Lower lobe of right lung (tissue), 2 donors: Measurements from ENCODE around the gene TACC2. TPM values are rescaled to one million over a fixed set of nuclear protein-coding genes. Genes with fewer than 3 reads are reported as not detected.

Experiments
- ATAC-seq, 2 donors: fragments of 200-7000 bp; cut with Tn5 transposase; one replicate each; pipeline ENCODE4 v1.9.1; 2020 to 2022; ENCODE audit warnings: mild to moderate bottlenecking in 2 of 2, moderate library complexity in 2 of 2
- DNase-seq: peaks from one replicate; pipeline ENCODE4 v3.0.0-alpha.2; 2020
- H3K27ac ChIP-seq: fragments of 200-600 bp; one replicate; pipeline ENCODE4 v1.8.0; 2022
- H3K27me3 ChIP-seq: fragments of 200-600 bp; one replicate; pipeline ENCODE4 v1.8.0; 2022; ENCODE audit warnings: low read depth
- H3K36me3 ChIP-seq: fragments of 200-600 bp; one replicate; pipeline ENCODE4 v1.8.0; 2022; ENCODE audit warnings: mild to moderate bottlenecking
- H3K4me1 ChIP-seq: fragments of 200-600 bp; one replicate; pipeline ENCODE4 v1.8.0; 2022
- H3K4me3 ChIP-seq: fragments of 200-600 bp; one replicate; pipeline ENCODE4 v1.8.0; 2022; ENCODE audit warnings: mild to moderate bottlenecking
- H3K9me3 ChIP-seq: fragments of 200-600 bp; one replicate; pipeline ENCODE4 v1.8.0; 2022
- intact Hi-C: fragments of 100-400 bp; cut with DNase I; formaldehyde crosslinking; loops from one replicate; pipeline ENCODE4 v1.11.0; 2022
- total RNA-seq: library from RNA; stranded (reverse); fragmentation: NEBNext Ultra II Directional; extraction: Animal tissue kit (Norgen Biotek cat#: 25700); gene quantifications from one replicate; pipeline ENCODE4 v1.2.1, GENCODE V29; 2021
- TF ChIP-seq, protein P1 (sequence below): fragments of 200-600 bp; IDR thresholded peaks from one replicate; pipeline ENCODE4 v1.8.0; 2022; ENCODE audit warnings: antibody characterized with exemption, mild to moderate bottlenecking
- donor health status: DM: no; HTN: yes; CAD: no; lungs with severe emphysema.

The TACC2 gene
- total RNA-seq, 1 donor from 2014 or later, result 141 TPM

DNA sequence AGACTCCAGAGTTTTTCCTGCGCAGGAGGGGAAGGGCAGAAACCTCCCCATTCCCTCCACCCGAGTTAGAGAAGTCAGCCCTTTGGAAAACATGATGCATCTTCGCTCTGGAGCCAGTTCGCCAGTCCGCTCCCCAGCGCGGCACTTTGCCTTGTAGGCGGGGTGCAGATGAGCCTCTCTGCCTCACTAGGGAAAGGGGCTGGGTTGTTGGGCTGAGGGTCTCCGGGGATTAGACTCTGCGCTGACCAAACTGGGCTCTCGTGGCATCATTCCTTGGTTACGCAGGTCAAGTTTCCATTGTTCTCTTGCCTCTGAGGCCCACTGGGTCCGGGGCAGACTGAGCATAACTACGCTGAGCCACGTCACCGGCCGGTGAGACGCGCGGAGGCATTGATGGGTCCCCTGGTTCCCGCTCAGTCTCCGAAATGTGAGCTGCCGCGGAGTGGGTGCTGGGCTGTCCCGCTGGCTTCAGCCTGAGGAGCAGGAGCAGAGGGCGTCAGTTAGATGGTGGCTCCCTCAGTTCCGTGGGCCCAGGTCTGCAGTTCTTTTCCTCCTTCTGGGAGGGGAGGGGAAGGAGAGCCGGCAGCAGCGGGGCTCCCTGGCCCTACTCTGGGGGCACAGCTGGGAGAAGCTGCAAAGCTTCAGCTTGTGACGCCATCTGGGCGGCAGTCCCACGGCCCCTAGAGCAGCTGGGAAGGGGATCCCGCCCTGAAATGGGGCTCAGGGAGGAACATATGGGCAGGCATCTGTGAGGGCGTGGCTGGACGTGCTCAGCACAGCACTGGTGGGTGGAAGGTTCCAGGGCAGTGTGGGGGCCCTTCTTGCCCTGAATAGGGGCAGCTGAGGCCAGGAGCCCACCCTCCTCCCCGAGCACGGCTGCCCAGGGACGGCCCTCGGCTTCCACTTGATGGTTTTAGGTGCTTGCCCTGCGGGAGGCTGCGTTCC is 160.9 kb downstream of the TACC2 start:
- Histone ChIP-seq H3K27ac (peak overlapping the region; percentile 39), H3K4me3 (no peak overlapping the region), H3K36me3 (peaks cover 75% of the 10 kb centered on the region), H3K4me1 (peaks cover 39% of the 10 kb centered on the region), H3K27me3 (no peaks in the 10 kb centered on the region), H3K9me3 (no peaks in the 10 kb centered on the region)
- TF ChIP-seq, protein P1, sequence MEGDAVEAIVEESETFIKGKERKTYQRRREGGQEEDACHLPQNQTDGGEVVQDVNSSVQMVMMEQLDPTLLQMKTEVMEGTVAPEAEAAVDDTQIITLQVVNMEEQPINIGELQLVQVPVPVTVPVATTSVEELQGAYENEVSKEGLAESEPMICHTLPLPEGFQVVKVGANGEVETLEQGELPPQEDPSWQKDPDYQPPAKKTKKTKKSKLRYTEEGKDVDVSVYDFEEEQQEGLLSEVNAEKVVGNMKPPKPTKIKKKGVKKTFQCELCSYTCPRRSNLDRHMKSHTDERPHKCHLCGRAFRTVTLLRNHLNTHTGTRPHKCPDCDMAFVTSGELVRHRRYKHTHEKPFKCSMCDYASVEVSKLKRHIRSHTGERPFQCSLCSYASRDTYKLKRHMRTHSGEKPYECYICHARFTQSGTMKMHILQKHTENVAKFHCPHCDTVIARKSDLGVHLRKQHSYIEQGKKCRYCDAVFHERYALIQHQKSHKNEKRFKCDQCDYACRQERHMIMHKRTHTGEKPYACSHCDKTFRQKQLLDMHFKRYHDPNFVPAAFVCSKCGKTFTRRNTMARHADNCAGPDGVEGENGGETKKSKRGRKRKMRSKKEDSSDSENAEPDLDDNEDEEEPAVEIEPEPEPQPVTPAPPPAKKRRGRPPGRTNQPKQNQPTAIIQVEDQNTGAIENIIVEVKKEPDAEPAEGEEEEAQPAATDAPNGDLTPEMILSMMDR, result no peak
- DNase-seq (no peak), ATAC-seq (peak; percentile 5 to 8)
- intact Hi-C loops, result no loop called here

DNA sequence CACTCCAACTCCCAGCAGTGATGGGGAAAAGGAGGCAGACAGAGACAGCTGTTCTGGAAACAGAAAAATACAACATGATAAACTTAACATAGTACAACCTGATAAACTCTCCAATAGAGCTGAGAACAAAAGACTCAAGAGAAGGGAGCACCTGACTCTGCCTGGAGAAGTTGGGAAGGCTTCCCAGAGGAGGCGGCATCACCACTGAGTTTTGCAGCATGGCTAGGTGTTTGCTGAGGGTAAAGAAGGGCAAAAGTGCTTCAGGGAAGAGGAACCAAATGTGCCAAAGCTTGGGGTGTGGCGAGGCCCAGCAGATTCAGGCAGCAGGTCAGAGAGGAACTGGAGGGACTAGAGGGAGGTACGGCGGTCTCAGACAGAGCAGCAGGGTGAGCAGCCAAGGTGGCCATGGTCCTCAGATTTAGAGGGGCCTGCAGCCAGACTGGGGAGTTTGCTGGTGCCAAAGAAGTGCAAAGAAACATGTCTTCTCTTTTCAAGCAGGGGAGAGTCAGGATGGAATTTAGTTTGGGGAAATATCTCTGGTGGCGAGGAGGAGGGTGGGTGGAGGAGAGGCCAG is 162.2 kb downstream of the TACC2 start:
- H3K9me3 ChIP-seq, result no peaks in the 10 kb centered on the region
- intact Hi-C loops, result no loop called here
- H3K27ac ChIP-seq, result no peak overlapping the region
- peaks cover 47% of the 10 kb centered on the region for H3K4me1 ChIP-seq
- DNase-seq, result no peak
- TF ChIP-seq, protein P1, result no peak
- peaks cover 63% of the 10 kb centered on the region for H3K36me3 ChIP-seq
- no peaks in the 10 kb centered on the region for H3K27me3 ChIP-seq
- no peak overlapping the region for H3K4me3 ChIP-seq
- no peak for ATAC-seq

DNA sequence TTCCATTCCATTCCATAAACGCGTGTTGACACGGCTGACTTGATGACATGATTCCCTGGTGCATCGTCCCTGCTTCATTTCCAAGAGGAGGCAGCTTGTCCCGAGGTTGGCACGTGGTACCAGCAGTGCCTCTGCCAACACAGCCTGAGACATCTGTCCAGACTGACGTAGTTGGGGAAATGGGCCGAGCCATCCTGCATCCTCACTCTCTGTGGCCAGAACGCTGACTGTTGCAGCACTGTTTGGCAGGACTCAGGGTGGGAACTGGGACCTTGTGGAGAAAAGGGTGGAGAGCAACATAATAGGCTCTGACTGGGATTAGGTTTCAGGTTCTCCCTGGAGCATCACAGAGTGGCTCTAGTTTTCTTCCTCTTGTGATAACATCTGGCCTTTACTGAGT is 163.6 kb downstream of the TACC2 start:
- Histone ChIP-seq H3K27me3 (no peaks in the 10 kb centered on the region), H3K27ac (no peak overlapping the region), H3K9me3 (no peaks in the 10 kb centered on the region), H3K4me3 (no peak overlapping the region), H3K36me3 (peaks cover 52% of the 10 kb centered on the region), H3K4me1 (peaks cover 41% of the 10 kb centered on the region)
- ATAC-seq (no peak), DNase-seq (no peak)
- TF ChIP-seq, protein P1, result no peak
- intact Hi-C loops, result no loop called here

DNA sequence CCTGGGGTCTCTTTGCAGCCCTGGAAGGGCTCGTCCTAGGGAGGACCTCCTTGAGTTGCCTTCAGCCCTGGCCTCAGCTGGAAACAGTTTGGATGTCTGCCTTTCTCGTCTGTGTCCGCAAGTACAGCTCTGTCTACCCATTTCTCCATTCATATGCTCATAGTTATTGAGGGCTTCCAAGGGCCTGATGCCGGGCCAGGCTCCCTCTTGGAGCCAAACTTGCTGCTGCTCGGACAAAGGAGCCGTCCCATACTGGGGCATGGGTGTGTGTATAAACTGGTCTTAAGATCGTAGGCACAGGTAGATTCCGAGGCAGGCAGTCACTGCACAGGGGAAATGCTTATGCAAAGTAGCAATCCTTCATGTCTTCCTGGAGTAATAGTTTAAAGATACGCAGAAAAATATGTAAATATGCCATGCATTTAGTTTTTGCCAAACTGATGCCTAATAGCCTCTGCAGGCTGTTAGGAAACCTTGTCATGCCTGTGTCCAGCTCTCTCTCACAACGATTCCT is 165.1 kb downstream of the TACC2 start:
- Histone ChIP-seq H3K4me1 (peaks cover 27% of the 10 kb centered on the region), H3K9me3 (no peaks in the 10 kb centered on the region), H3K36me3 (peaks cover 43% of the 10 kb centered on the region), H3K27me3 (no peaks in the 10 kb centered on the region), H3K4me3 (no peak overlapping the region), H3K27ac (no peak overlapping the region)
- TF ChIP-seq, protein P1, result no peak
- intact Hi-C loops, result no loop called here
- DNase-seq (no peak), ATAC-seq (no peak)

DNA sequence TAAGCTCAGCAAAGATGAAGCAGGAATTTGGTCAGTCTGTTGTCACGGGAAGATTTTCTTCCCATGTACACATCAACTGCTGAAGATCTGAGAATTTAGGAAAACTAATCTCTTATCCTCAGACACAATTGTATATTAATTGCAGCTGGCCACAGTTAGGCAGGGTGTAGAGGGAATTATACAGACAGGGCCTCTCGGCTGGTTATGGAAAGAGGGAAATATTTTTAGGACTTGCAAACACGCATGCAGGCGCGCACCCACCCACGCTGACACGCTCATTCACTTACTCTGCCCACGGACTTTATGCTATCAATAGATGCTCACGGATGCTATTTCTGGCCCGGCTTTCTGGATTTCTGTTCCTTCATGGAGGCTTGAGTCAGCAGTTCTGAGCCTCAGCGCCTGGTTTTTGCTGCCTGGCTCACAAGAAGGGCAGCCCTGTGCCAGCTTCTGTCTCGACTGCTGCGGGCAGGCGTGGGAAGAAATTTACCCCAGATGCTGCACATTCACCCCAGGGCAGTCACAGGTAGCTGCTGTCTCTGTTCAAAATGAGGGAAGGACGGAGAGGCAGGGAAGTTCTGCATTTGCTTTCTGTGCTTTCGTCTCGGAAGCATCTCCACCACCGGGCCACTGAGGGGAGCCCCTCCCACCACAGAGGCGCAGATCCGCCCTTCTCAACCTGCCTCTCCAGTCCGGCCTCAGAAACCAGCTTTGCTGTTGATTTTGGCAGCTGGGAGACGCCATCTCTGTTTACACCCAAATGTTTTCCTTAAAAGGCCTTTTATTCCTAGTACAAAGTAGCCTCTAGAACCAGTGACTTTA is 165.8 kb downstream of the TACC2 start:
- H3K4me1 ChIP-seq, result peaks cover 26% of the 10 kb centered on the region
- no peak for DNase-seq
- no peaks in the 10 kb centered on the region for H3K9me3 ChIP-seq
- intact Hi-C loops, result no loop called here
- peak overlapping the region; percentile 6 for H3K27ac ChIP-seq
- TF ChIP-seq, protein P1, result no peak
- no peaks in the 10 kb centered on the region for H3K27me3 ChIP-seq
- H3K36me3 ChIP-seq, result peaks cover 44% of the 10 kb centered on the region
- H3K4me3 ChIP-seq, result no peak overlapping the region
- ATAC-seq, result peak; percentile 15 to 51
